ENCODE data around the gene ZNF385B.

Gene ZNF385B

DNA sequence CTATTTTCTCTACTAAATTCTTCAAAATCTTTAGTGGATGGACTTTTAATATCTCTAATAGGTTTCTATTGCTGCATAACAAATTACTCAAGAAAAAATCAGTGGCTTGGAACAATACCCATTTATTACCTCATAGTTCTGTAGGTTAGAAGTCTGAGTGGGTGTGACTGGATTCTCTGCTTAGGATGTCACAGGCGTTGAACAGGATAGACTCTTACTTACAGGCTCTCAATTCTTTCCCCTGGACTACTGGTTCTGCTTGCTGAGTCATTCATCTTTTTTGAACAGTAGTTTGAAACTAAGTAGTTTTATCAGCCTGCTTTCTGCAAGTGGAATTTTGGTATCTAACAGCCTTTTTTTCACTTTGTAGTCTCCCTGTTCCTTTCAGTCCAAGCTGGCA lies 265.4 kb downstream of the ZNF385B start:
- Histone ChIP-seq H3K4me3 (ENCODE audit: low read depth, low read length, poor library complexity, severe bottlenecking) (no peak overlapping the region), H4K20me1 (ENCODE audit: insufficient read depth, low read length) (no peaks in the 10 kb centered on the region), H3K9ac (ENCODE audit: low read length) (no peak overlapping the region), H3K4me1 (ENCODE audit: insufficient read depth, low read length, severe bottlenecking) (no peaks in the 10 kb centered on the region), H3K9me3 (ENCODE audit: low read length) (no peaks in the 10 kb centered on the region), H3K36me3 (ENCODE audit: insufficient read depth, low read length) (no peaks in the 10 kb centered on the region), H3K27ac (ENCODE audit: low read depth, low read length, poor library complexity, severe bottlenecking) (no peak overlapping the region), H3K4me2 (ENCODE audit: low read length) (no peak overlapping the region), H2AFZ (ENCODE audit: low read length) (no peak overlapping the region), H3F3A (ENCODE audit: insufficient read depth, low read length) (no peaks in the 10 kb centered on the region), H3K27me3 (ENCODE audit: insufficient read depth, low read length) (no peaks in the 10 kb centered on the region), H3K79me2 (ENCODE audit: insufficient read depth, low read length) (no peaks in the 10 kb centered on the region), H3K9me2 (ENCODE audit: low read depth, low read length) (no peaks in the 10 kb centered on the region)
- no peak for TF ChIP-seq EZH2 (IDR thresholded peaks at IDR 0.05; ENCODE audit: borderline replicate concordance, low read length)
- TF ChIP-seq, protein P1, sequence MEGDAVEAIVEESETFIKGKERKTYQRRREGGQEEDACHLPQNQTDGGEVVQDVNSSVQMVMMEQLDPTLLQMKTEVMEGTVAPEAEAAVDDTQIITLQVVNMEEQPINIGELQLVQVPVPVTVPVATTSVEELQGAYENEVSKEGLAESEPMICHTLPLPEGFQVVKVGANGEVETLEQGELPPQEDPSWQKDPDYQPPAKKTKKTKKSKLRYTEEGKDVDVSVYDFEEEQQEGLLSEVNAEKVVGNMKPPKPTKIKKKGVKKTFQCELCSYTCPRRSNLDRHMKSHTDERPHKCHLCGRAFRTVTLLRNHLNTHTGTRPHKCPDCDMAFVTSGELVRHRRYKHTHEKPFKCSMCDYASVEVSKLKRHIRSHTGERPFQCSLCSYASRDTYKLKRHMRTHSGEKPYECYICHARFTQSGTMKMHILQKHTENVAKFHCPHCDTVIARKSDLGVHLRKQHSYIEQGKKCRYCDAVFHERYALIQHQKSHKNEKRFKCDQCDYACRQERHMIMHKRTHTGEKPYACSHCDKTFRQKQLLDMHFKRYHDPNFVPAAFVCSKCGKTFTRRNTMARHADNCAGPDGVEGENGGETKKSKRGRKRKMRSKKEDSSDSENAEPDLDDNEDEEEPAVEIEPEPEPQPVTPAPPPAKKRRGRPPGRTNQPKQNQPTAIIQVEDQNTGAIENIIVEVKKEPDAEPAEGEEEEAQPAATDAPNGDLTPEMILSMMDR (IDR thresholded peaks at IDR 0.05; ENCODE audit: low read length) = no peak

DNA sequence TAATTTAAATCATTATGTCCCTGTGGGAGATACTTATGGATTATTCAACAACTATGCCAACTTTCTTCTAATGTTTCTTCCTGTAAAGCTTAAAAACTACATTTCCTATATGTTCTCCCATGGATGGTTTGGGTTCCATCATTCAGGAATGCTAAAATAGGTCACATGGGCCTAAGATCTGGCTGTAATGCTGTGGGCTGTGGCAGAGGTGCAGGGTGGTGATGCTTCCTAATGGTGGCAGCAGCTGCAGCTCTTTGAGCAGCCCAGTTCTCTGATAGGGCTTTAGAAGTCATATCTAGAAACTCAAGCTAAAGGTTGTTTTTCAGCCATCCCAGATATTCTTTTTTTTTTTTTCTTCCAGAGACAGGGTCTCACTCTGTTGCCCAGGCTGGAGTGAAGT lies 266.1 kb downstream of the ZNF385B start:
- Histone ChIP-seq H3K27ac (ENCODE audit: low read depth, low read length, poor library complexity, severe bottlenecking) (no peak overlapping the region), H2AFZ (ENCODE audit: low read length) (no peak overlapping the region), H3K27me3 (ENCODE audit: insufficient read depth, low read length) (no peaks in the 10 kb centered on the region), H4K20me1 (ENCODE audit: insufficient read depth, low read length) (no peaks in the 10 kb centered on the region), H3K4me2 (ENCODE audit: low read length) (no peak overlapping the region), H3K9me3 (ENCODE audit: low read length) (no peaks in the 10 kb centered on the region), H3K4me1 (ENCODE audit: insufficient read depth, low read length, severe bottlenecking) (no peaks in the 10 kb centered on the region), H3K36me3 (ENCODE audit: insufficient read depth, low read length) (no peaks in the 10 kb centered on the region), H3K9ac (ENCODE audit: low read length) (no peak overlapping the region), H3F3A (ENCODE audit: insufficient read depth, low read length) (no peaks in the 10 kb centered on the region), H3K9me2 (ENCODE audit: low read depth, low read length) (no peaks in the 10 kb centered on the region), H3K79me2 (ENCODE audit: insufficient read depth, low read length) (no peaks in the 10 kb centered on the region), H3K4me3 (ENCODE audit: low read depth, low read length, poor library complexity, severe bottlenecking) (no peak overlapping the region)
- TF ChIP-seq, protein P1 (IDR thresholded peaks at IDR 0.05; ENCODE audit: low read length) = peak; percentile 21; the same call in 1 of the 2 replicates
- TF ChIP-seq EZH2 (IDR thresholded peaks at IDR 0.05; ENCODE audit: borderline replicate concordance, low read length) = no peak

DNA sequence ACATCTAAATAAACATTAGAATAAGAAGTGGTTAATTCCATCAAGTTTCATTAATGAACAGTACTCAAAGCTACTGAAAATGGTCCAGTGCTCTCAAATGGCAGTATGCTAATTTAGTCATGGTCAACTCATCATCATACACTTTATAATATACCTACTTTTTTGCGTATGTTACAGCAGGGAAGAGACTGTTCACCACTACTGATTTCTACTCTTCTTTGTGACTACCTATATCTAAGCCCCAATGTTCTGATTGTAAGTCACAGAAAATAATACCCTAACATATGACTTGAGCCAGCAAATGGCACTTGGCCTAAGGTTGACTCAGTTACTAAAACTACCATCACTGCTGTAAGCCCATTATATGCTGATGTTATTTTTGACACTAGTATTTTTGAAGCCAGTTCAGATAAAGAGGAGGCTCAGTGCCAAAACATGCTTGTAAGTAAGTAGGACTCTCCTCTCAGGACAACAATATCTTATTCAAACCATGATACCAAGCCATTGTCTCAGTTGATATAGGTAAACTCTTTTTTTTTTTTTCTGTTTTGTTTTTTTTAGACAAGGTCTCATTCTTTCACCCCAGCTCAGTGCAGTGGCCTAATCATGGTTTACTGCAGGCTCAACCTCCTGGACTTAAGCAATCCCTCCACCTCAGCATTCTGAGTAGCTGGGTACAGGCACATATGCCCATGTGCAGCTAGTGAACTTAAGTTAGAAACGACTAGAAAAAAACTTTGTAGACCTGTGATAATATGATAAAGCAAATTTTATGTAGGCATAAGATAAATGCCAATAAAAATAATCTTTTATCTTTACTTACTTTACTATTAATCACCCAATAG lies 266.9 kb downstream of the ZNF385B start:
- no peak for TF ChIP-seq EZH2 (IDR thresholded peaks at IDR 0.05; ENCODE audit: borderline replicate concordance, low read length)
- TF ChIP-seq, protein P1 (IDR thresholded peaks at IDR 0.05; ENCODE audit: low read length) = no peak
- no peak overlapping the region for H3K4me3 ChIP-seq (ENCODE audit: low read depth, low read length, poor library complexity, severe bottlenecking)
- no peaks in the 10 kb centered on the region for H3K36me3 ChIP-seq (ENCODE audit: insufficient read depth, low read length)
- no peaks in the 10 kb centered on the region for H3K27me3 ChIP-seq (ENCODE audit: insufficient read depth, low read length)
- H3K9ac ChIP-seq (ENCODE audit: low read length) = no peak overlapping the region
- H4K20me1 ChIP-seq (ENCODE audit: insufficient read depth, low read length) = no peaks in the 10 kb centered on the region
- H3K27ac ChIP-seq (ENCODE audit: low read depth, low read length, poor library complexity, severe bottlenecking) = no peak overlapping the region
- no peak overlapping the region for H2AFZ ChIP-seq (ENCODE audit: low read length)
- no peaks in the 10 kb centered on the region for H3K4me1 ChIP-seq (ENCODE audit: insufficient read depth, low read length, severe bottlenecking)
- no peaks in the 10 kb centered on the region for H3F3A ChIP-seq (ENCODE audit: insufficient read depth, low read length)
- no peaks in the 10 kb centered on the region for H3K79me2 ChIP-seq (ENCODE audit: insufficient read depth, low read length)
- no peaks in the 10 kb centered on the region for H3K9me2 ChIP-seq (ENCODE audit: low read depth, low read length)
- H3K4me2 ChIP-seq (ENCODE audit: low read length) = no peak overlapping the region
- H3K9me3 ChIP-seq (ENCODE audit: low read length) = no peaks in the 10 kb centered on the region

Measured in OCI-LY1 (cell line).